CD4-positive, alpha-beta T cell treated with Interleukin-4 for 4 hours (primary cell): ENCODE measurements around the gene CEP131.

Experiments used
- DNase-seq: peaks from one replicate; pipeline ENCODE4 v3.0.0-alpha.2; 2020

Gene CEP131

GRCh38 chr17:81221371-81221841 is 1.4 kb downstream of the CEP131 start:
- DNase-seq, result no peak

GRCh38 chr17:81219476-81220180 is 3.1 kb downstream of the CEP131 start:
- no peak for DNase-seq

- no peak for DNase-seq
These were observed 3.8 kb downstream of the CEP131 start for GRCh38 chr17:81218991-81219390.

DNA sequence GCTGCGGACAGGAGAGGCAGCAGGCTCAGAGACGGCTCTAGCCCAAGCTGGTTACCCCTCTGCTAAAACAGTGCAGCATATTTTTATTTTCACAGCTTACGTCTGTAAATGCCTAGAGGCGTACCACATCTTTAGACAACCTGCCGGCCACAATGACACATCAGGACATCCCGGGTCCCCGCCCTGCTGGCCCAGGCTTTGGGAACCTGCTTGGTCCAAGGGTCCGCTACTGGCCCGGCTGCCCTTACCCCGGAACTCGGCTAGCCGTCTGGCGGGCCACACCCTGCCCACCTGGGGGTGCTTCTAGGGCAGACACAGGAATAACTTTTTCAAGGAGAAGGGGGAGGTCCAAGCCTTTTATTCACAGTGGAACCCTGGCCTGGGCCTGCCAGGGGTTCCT is 4.3 kb downstream of the CEP131 start:
- DNase-seq, result no peak

GRCh38 chr17:81217491-81217890 is 5.3 kb downstream of the CEP131 start:
- no peak for DNase-seq

- DNase-seq, result no peak
These were observed 8.8 kb downstream of the CEP131 start for GRCh38 chr17:81213978-81214377.

DNA sequence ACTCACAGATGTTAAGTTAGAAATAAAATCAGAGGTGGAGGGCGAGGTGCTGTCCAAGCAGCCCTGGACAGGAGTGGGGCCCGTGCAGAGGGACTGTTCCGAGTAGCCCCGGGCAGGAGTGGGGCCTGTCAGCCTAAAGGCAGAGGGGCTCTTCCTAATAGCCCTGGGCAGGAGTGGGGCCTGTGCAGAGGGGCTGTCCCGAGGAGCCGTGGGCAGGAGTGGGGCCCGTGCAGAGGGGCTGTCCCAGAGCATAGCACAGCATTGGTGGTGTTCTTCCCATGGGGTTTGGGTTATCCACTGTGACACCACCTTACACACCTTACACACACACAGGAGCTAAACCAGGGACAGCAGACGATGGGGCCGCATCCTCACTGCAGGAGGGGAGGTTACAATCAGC is 10.4 kb downstream of the CEP131 start:
- no peak for DNase-seq

- DNase-seq, result no peak
These were observed 11.9 kb downstream of the CEP131 start for GRCh38 chr17:81210868-81211267.

- no peak for DNase-seq
These were observed 12.3 kb downstream of the CEP131 start for GRCh38 chr17:81210466-81210865.

DNA sequence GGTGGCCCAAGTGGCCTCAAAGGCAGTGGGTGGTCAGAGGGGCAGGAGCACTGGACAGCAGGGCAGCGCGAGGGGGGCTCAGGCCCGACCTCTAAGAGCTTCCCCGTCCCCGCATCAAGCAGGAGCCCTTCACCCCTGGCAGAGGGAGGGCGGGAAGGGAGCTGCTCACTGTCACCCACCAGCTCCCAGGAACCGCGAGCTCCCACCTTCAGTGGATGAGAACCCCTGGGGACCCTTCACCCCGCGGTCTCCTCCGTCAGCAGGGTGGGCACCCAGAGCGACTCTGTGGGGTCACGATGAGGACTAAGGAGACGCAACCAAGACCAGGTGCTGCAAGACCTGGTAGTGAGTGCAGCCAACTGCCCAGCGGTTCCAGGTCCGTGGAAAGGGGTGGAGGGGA is 13.6 kb downstream of the CEP131 start:
- no peak for DNase-seq

DNA sequence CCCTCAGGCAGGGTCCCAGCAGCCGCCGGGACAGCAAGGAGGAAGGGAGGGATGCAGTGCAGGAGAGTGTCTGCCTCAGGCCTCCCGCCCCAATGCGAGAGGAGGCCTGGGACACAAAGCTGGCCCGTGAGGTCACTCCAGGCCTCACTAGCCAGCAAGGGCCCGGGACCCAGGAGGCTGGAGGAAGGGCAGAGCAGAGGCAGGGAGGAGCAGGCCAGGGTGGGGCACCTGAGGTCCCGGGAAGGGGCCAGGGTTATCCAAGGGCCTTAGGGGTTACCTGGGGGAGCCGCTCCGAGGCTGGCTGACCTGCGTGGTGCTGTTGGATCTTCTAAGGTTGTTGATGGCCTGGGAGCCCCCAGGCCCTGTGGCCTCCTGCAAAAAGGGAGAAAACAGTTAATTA is 14.1 kb downstream of the CEP131 start:
- no peak for DNase-seq

DNA sequence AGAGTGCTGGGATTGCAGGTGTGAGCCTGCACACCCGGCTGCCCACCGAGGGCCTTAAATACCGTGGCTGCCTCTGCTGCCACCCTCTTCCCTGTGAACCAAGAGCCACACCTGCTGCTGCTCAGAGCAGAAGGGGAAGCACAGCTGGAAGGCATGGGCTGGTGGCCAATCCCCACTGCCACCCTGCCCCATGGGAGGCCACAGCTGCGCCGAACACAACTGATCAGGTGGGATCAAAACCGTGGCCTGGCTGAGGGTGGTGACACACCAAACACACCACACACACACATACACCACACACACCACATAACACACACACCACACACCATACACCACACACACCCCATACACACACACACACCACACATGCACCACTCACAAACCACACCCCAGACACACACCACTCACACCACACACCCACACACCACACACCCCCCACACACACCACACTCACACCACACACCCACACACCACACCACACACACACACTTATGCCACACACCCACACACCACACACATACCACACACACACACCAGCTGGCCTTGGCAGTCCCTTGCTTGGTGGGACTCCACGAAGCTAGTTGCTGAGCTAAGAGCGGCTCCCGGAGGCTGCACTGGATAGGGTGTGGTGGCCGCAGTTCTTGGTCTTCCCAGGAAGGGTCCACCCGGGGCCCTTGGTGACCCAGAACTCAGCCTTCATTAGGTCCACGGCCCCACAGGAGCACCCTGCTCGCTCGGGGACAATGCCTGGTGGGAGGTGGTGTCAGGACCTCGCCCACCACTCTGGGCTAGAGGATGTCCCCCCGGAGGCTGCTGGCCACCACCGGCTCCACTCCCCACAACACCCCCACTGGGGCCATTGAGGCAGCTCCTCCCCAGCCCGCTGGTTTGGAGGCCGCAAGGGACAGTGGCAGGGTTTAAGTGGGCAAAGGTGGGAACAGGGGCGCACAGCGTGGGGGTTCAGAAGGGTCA is 14.9 kb downstream of the CEP131 start:
- no peak for DNase-seq

GRCh38 chr17:81206657-81207056 is 16.1 kb downstream of the CEP131 start:
- DNase-seq, result no peak

DNA sequence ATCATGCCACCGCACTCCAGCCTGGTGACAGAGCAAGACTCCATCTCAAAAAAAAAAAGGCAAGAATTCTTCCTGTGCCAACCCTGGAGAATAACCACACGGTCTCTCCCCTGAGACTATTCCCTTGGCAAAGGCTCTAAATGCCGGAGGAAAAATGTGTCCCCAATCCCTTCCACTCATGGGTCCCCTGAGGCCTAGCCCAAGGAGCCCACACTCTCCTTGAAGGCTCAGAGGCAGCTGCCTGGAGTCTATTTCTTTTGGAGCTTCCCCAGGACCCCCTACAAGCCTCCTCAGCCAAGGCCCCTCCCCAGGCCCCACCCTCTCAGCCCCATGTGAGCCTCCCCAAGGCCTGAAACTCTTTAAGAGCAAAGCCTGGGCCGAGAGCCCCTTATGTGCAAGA is 16.6 kb downstream of the CEP131 start:
- no peak for DNase-seq

GRCh38 chr17:81204578-81204977 is 18.2 kb downstream of the CEP131 start:
- no peak for DNase-seq

GRCh38 chr17:81203136-81203535 is 19.6 kb downstream of the CEP131 start:
- DNase-seq, result no peak

- no peak for DNase-seq
These were observed 20.4 kb downstream of the CEP131 start for GRCh38 chr17:81202318-81202717.

GRCh38 chr17:81200695-81201580 is 21.8 kb downstream of the CEP131 start:
- peak; percentile 6 for DNase-seq

- DNase-seq, result no peak
These were observed 22.6 kb downstream of the CEP131 start for GRCh38 chr17:81200201-81200600.

- DNase-seq, result no peak
These were observed 23.3 kb downstream of the CEP131 start for GRCh38 chr17:81199482-81199830.

- no peak for DNase-seq
These were observed 23.8 kb downstream of the CEP131 start for GRCh38 chr17:81198826-81199481.

GRCh38 chr17:81197831-81198490 is 24.8 kb downstream of the CEP131 start:
- DNase-seq, result no peak
